Bronchial epithelial cell (primary cell): Measurements from ENCODE around the gene ADAM30. TPM values are rescaled to one million over a fixed set of nuclear protein-coding genes. Genes with fewer than 3 reads are reported as not detected.

Experiments
- DNase-seq: peaks from one replicate; pipeline ENCODE4 v3.0.0-alpha.2; 2010; ENCODE audit warnings: low read depth
- FAIRE-seq: peaks from 2 replicates; lab custom pipeline; 2011; peaks lifted over from hg19 to GRCh38; lab: Jason Lieb, UNC
- H3K27me3 ChIP-seq: 2 replicates; pipeline ENCODE4 v1.5.1; 2011; ENCODE audit warnings: low read length; ENCODE audit not compliant: control insufficient read depth, insufficient read depth
- H3K36me3 ChIP-seq: 2 replicates; pipeline ENCODE4 v1.5.1; 2011; ENCODE audit warnings: low read length; ENCODE audit not compliant: control insufficient read depth, insufficient read depth
- H3K4me3 ChIP-seq: 2 replicates; pipeline ENCODE4 v1.5.1; 2011; ENCODE audit warnings: mild to moderate bottlenecking, low read depth, low read length, control low read depth
- CTCF ChIP-seq: IDR thresholded peaks from 2 replicates; pipeline ENCODE4 v1.5.1; 2011; ENCODE audit warnings: mild to moderate bottlenecking, moderate library complexity, low read length, control low read depth, inconsistent platforms; ENCODE audit not compliant: insufficient read depth, severe bottlenecking
- total RNA-seq: library from RNA; depleted of rRNA; stranded (reverse); fragments of >200 nt; gene quantifications from 2 replicates; pipeline ENCODE4 v1.2.1, GENCODE V29; 2014

The ADAM30 gene
- total RNA-seq, 1 donor from 2014 or later: not detected

- DNase-seq: no peak
- no peak for FAIRE-seq
- no peak for TF ChIP-seq CTCF
- peaks cover 21% of the 10 kb centered on the region for H3K36me3 ChIP-seq
- H3K27me3 ChIP-seq: no peaks in the 10 kb centered on the region
- H3K4me3 ChIP-seq: no peak overlapping the region
Measured at GRCh38 chr1:119935373-119935772, 39.1 kb upstream of the ADAM30 start.

GRCh38 chr1:119933397-119933796, 37.1 kb upstream of the ADAM30 start:
- DNase-seq (no peak), FAIRE-seq (no peak)
- Histone ChIP-seq H3K27me3 (no peaks in the 10 kb centered on the region), H3K4me3 (no peak overlapping the region), H3K36me3 (peaks cover 19% of the 10 kb centered on the region)
- TF ChIP-seq CTCF: no peak

GRCh38 chr1:119929643-119930315, 33.5 kb upstream of the ADAM30 start:
- DNase-seq (peak; percentile 75), FAIRE-seq (no peak)
- H3K36me3 ChIP-seq: peaks cover 33% of the 10 kb centered on the region

GRCh38 chr1:119926553-119926952, 30.2 kb upstream of the ADAM30 start:
- DNase-seq (no peak), FAIRE-seq (no peak)
- peaks cover 50% of the 10 kb centered on the region for H3K36me3 ChIP-seq
- TF ChIP-seq CTCF: no peak
- H3K27me3 ChIP-seq: no peaks in the 10 kb centered on the region
- no peak overlapping the region for H3K4me3 ChIP-seq

More at GRCh38 chr1:119929643-119930315, 33.5 kb upstream of the ADAM30 start:
- no peak for TF ChIP-seq CTCF
- Histone ChIP-seq H3K27me3 (no peaks in the 10 kb centered on the region), H3K4me3 (no peak overlapping the region)

GRCh38 chr1:119924948-119925898, 28.9 kb upstream of the ADAM30 start:
- TF ChIP-seq CTCF: no peak
- no peak for DNase-seq
- H3K4me3 ChIP-seq: no peak overlapping the region
- no peaks in the 10 kb centered on the region for H3K27me3 ChIP-seq
- H3K36me3 ChIP-seq: peaks cover 52% of the 10 kb centered on the region
- no peak for FAIRE-seq
